HG03460 (cell line): ENCODE data around the gene AQP2.

Source experiments
- ATAC-seq: cut with Tn5 transposase; IDR thresholded peaks from one replicate; pipeline ENCODE4 v1.9.1; 2021; ENCODE audit not compliant: unreplicated experiment

Gene AQP2

DNA sequence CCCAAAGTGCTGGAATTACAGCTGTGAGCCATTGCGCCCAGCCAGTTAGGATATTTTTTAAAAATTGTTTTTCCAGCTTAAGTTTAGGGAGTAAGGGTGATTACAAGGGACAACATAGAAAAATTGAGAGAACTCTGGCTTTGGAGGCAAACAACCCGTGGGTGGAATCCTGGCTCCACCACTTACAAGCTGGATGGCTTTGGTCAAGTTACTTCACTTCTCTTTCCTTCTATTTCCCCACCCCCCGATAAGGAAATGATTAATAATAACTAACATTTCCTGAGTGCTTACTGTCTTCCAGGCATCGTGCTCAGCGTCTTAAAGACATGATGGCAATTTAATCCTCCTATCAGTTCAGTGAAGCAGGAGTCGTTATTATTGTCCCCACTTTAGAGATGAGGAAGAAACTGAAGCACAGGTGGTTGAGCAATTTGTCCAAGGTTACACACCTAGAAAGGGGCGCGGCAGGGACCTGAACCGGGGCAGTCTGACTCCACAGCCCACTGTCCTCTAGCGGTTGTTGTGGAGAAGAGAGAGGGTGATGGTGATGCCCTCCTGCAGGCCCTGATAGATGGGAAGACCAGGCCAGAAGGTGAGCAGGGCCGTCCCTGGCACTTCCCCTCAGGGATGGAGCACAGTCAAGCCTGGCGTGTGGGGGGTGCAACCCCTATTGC is 30.2 kb upstream of the AQP2 start:
- no peak for ATAC-seq

DNA sequence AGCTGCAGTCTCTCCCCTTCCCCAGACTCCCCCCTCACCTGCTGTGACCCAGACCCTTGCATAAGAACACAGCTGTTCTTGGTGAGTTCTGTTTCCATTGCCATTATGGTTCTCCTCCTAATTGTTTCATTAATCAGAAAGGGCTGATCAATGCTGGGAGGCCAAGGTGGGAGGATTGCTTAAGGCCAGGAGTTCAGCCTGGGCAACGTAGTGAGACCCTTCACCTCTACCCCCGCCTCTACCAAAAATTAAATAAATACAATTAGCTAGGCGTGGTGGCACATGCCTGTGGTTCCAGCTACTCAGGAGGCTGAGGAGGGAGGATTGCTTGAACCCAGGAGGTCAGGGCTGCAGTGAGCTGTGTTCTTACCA is 29.6 kb upstream of the AQP2 start:
- no peak for ATAC-seq

DNA sequence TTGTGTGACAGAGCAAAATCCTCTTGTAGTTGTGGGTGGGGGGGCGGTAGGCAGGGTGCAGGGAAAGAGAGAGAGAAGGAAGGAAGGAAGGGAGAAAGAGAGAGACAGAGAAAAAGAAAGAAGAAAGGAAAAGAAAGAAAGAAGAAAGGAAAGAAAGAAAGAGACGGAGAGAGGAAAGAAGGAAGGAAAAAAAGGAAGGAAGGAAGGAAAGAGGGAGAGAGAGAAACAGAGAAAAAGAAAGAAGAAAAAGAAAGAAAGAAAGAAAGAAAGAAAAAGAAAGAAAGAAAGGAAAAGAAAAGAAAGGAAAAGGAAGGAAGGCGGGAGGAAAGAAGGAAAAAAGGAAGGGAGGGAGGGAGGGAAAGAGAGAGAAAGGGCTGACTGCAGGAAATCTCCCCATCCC is 29.2 kb upstream of the AQP2 start:
- no peak for ATAC-seq

DNA sequence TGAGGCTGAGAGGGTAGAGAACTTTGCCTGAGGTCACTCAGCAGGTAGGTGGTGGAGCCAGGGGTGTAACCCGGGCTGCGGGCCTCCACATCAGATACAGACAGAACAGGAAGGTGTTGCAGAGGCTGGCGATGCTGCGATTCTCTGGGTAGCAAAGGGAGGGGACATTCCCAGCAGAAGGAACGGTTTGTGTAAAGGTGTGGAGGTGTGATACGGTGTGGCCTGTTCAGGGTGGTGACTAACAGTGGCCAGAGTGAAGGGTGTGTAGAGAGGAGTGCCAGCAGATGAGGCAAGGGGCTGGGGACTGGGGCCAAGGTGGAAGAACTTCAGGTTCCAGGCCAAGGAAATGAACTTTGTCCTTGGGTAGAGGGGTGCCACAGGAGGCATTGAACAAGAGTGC is 28.6 kb upstream of the AQP2 start:
- no peak for ATAC-seq

DNA sequence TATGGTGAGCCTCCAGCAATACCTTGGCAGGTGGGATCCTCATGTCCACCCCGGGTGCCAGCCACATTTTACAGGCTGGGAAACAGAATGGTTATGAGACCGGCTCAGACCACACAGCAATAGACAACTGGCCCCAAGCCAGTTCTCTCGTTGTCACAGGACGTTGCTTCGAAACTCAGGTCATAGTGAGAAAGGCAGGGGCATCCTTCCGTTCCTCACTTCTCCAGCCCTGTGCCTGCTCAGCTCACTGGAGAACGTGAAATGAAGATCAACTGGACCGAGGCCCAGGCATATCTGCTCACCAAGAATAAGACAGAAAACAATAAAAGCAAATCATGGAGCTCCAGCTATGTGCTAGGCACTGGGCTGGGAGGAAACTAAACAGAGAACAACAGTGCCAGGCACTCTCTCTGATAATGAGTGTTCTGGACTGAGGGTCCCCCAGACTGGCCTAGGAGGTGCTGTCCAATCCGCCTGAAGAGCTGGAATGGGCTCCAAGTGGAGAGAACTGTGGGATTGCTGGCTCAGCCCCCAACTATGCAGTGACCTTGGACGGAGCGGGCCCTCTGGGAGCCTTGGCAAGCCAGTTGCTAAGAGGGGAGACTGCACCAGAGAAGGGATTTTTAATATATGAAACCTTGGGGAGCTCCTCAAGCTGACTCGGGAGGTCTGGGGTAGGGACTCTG is 28.0 kb upstream of the AQP2 start:
- ATAC-seq: no peak

DNA sequence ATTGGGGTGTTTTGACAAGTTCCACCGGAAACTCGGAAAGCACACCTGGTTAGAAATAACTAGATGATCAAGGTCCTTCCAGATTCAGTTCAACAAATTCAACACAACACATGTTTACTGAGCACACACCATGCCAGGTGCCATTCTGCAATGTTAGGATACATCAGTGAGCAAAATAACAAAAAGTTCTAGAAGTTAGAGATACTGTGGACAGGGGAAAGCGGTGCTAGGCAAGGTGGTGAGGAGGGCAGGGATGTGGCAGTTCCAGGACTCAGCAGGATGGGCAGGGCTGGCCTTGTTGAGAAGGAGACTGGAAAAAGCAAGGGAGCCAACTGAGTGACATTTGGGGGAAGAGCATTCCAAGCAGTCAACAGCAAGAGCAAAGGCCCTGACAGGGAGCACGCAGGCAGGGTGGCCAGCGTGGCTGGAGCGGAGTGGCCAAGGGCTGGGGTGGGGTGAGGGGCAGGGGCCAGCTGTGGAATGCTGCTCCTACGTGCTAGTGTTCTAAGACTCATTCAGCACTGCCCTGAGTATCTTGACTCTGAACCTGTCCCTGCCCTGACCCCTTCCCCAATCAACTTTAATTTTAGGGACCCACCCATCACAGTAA is 27.4 kb upstream of the AQP2 start:
- no peak for ATAC-seq

DNA sequence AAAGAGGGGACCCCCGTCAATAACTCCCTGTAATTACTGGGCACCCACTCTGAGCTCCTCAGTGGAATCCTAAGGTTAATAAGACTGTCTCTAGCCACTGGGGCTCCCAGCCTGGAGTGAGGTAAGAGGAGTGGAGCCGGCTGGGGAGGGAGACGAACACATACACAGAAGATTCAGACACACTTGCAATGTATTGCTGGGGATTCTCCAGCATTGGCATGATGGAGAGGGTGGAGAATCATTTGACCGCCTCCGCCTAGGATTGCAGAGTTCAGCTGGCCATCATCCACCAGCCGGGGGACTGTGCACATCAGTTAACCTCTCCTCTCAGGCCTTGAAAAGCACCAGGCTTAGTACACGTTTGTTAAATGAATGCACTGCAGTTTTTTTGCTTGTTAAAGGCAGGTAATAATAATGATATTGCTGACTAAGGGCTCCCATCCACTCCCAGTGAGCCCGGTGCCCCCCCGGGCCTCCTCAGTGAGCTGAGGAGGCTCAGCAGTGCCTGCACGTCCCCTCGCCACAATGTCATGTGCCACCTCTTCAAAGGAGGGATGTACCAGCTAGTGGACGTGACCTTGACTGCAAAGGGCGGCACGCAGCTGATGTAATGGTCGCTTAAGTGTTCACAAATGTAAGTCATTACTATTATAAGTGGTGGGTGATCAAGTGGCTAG is 26.5 kb upstream of the AQP2 start:
- ATAC-seq: no peak

DNA sequence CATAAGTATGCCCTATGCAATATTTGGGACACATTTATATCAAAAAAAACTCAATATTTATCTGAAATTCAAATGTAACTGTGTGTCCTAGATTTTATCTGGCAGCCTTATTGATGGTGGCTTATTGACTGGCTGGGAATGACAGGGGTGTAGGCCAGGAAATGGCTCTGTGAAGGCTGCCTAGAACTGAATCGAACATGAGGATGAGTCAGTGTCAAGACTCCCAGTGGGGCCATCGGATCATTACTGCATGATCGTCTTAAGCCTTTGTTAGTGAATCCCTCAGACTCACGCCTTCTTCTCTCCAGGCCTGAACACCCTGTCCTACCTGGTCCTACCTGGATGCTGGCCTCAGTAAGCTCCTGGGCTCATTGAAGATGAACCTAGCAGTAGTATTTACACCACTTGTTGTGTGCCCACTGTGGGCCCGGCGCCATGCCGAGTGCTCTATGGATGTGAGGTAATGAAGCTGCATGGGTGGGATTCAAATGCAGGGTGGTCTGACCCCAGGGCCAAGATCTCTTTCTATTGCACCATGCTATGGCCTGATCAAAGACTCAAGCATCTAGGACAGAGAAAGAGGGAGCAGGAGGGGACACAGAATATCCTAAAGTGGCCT is 25.8 kb upstream of the AQP2 start:
- no peak for ATAC-seq

DNA sequence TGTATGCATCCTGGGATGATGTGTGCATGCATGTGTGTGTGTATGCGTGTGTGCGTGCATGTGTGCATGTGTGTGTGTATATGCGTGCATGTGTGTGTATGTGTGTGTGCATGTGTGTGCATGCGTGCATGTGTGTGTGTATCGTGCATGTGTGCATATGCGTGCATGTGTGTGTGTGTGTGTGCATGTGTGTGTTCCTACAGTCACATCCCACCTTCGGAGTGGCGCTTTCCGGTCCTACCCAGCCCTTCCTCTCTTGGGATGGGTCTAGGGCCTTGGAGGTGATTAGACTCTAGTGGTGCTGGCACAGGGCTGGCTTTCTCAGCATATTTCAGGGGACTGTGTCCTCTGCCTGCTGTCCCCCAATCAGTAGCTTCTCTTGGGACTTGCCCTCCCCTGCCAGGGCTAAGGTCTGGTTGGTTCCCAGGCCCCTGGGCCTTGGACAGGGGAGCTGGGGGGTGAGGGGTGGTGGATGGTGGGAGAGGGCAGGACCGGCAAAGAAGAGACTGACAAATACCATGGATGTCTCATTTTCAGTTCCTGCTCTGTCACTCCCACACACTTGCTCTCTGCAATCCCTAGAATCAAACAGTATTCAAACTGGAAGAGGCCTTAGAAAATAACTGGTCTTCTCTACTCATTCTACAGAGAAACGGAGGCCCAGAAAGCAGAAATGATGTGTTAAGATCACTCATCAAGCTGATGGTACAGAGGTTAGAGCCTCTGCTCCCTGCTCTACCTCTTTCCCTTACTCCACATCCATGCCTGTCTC is 24.9 kb upstream of the AQP2 start:
- no peak for ATAC-seq

DNA sequence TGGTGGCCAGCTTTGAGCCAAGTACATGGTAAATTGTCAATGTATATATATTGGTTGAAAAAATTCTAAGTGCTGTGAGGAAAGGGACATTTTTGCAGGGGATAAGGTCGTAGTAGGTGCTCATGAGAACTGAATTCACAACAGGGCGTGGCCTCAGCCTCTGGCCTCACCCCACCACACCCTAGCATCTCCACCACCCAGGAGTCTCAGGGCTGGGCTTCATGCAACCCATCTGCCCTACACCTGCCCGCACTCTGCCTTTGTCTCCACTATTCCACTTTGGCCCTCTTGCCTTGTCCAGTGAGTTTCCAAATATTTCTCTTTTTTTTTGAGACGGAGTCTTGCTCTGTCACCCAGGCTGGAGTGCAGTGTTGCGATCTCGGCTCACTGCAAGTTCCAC is 22.1 kb upstream of the AQP2 start:
- no peak for ATAC-seq

DNA sequence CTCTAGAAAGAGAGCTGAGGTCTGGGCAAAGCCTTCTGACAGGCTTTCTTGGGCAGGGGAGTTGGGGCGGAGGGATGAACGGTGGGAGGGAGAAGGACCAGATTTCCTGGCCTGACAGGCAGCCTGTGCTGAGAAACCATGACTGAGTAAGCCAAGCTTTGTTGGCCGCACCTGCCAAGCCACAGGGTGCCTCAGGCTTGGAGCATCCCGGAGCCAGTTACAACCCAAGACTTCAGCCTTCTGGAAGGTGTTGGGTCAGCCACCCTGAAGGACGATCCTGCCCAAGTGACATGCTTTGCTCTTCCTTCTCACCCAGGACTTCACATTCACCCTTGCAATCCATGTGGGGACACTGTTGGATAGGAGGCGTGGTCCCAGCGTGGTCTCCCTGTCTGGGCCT is 21.0 kb upstream of the AQP2 start:
- no peak for ATAC-seq

DNA sequence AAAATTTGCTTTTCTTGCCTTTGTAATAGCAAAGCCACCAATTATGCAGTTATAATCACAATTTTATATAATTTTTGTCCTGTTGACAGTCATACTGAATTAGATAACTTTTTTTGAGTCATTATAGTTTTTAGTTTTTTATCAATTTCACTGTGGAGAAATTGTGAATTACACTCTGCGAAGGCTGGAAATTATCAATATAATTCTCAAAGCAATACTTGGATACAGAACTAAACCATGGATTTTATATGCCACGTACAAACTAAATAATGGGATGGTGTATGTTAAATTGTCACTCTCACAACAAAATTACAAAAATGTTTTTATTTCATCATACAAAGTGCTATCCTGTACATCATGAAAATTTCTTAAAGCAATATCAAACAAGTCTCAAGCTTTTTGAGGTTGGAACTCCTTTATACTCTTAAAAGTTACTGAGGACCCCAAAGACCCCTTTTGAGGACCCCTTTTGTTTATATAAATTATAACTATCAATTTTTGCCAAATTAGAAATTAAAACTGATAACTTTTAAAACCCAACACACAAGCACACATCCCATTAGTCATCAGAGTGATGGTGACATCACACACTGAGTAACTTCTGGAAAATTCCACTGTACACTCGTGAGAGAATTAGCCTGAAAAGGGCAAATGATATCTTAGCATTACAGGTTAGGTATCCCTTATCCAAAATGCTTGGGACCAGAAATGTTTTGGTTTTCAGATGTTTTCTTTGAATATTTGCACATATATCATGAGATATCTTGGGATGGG is 19.8 kb upstream of the AQP2 start:
- ATAC-seq: no peak

DNA sequence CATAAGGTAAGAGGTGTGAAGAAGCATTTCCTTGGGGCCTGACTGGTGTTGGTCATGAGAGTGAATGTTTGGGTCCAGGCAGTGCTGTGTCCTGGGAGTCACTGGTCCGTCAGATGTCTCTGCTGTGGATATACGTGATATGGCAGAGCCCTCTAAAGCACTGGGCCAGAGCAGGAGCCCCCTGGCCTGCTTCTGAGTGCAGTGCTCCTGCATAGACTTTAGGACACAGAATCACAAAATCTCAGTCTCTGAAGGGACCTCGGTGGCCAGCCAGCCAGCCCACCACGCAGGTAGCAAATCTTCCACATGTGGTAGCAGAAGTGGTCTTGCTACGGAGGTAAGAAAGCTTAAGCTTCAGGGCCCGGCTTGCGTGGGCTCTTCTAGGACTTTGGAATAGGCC is 18.5 kb upstream of the AQP2 start:
- no peak for ATAC-seq

DNA sequence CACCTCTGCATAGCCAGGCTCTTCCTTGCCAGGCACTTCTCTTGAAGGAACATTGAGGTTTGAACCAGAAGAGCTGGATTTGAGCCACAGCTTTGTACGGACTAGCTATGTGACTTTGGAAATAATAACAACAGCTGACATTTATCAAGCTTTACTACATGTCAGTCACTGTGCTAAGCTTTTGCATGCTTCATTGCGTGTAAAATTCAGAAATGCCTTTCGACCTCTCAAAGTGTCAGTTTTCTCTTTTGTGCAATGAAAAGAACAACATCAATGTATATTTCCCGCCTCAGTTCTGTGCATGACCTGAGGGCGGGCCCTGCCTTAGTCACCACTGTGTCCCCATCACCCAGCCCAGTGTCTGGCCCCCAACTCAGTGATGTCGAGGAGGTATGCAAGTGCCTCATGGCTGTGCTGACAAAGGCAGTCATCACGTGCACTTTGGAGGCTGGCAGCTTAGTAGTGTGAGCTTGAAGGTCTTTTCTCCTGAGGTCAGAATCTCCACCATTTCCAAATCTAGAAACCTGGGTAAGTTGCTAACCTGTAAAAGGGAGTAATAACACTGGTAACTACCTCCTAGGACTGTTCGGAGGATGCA is 17.9 kb upstream of the AQP2 start:
- ATAC-seq: no peak

DNA sequence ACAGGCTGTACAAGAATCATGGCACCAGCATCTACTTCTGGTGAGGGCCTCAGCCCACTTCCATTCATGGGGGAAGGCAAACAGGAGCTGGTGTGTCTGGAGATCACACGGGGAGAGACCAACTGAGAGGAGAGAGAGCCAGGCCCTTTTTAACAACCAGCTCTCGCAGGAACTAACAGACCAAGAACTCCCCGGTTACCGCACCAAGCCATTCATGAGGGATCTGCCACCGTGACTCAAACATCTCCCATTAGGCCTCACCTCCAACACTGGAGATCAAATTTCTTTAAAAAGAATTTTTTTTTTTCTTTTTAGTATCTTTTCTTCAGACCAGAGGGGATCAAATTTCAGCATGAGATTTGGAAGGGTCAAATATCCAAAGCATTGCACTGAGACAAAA is 16.7 kb upstream of the AQP2 start:
- ATAC-seq: no peak

DNA sequence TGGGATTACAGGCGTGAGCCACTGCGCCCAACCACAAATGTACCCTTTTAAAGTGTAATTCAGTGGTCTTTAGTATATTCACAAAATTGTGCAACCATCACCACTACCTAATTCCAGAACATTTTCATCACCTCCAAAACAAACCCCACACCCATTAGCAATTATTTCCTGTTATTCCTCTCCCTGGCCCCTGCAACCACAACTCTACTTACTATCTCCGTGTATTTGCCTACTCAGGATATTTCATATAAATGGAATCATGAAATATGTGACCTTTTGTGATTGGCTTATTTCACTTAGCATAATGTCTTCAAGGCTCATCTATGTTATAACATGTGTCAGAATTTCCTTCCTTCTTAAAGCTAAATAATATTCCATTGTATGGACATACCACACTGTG is 16.0 kb upstream of the AQP2 start:
- ATAC-seq: no peak

DNA sequence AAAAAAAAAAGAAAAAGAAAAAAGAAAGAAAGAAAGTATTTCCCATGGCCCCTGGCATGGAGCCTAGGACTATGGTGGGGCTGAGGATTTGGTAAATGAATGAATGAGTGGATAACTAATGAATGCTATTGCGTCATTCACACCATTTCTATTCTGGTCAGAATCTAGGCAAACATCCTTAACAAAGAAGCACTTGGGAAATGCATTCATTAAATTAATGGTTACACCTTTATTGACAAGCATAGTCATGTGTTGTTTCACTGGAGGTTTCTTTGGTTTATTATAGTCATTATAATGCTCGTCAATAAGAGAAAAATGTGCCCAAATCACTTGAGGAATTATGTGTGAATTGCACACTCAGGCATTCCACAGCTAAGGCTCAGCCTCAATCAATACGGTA is 13.6 kb upstream of the AQP2 start:
- no peak for ATAC-seq

DNA sequence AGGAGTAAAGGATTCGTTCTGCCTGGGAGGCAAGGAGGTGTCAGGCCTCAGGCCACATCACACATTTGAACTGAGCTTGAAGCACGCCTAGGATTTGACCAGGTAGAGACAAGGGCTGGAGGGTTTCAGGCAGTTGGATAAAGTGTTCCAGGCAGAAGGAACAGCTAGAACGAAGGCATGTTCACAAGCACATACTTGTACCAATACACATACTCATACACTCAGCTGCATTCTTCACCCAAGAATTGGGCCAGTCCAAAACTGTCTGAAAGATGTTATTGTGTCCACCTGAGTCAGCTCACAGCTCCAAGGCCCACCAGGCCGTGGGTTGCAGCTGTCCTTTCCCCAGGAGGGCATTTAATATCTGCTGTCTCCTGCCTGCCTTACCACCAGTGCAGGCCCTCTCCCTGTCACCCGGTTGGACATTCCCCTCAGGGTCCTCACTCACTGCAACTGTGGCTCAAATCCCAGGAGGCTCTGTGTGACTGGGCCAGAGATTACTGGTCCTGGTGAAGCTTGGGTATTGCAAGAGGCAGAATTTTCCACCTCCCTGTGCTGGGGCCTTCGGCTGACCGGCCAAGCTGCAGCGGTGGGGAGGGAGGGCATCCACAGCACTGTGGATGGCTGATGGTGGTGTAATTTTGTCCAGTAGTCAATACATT is 12.8 kb upstream of the AQP2 start:
- ATAC-seq: no peak

DNA sequence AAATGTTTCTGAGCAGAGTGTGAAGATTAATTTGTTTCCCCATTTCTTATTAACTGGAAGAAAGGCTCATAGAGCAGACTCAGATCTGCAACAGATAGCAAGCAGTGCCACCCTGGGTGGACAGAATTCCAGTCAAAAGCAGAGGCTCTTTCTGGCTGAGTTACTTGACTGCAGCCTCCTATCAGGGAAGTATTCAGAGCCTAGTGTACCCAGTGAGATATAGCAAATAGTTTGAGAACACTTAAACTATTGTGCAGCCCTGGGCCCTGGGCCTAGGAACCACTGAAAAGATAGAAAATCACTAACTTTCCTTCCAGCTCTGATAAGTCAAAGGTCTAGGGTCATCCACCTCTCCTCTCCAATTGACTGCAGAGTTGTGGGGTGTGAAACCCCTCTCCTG is 11.2 kb upstream of the AQP2 start:
- ATAC-seq: no peak
